HG02885 (cell line): ENCODE results near the gene SRMS.

Experiments used
- ATAC-seq: cut with Tn5 transposase; IDR thresholded peaks from one replicate; pipeline ENCODE4 v1.9.1; 2021; ENCODE audit warnings: mild to moderate bottlenecking; ENCODE audit not compliant: unreplicated experiment, poor library complexity

The SRMS gene

DNA sequence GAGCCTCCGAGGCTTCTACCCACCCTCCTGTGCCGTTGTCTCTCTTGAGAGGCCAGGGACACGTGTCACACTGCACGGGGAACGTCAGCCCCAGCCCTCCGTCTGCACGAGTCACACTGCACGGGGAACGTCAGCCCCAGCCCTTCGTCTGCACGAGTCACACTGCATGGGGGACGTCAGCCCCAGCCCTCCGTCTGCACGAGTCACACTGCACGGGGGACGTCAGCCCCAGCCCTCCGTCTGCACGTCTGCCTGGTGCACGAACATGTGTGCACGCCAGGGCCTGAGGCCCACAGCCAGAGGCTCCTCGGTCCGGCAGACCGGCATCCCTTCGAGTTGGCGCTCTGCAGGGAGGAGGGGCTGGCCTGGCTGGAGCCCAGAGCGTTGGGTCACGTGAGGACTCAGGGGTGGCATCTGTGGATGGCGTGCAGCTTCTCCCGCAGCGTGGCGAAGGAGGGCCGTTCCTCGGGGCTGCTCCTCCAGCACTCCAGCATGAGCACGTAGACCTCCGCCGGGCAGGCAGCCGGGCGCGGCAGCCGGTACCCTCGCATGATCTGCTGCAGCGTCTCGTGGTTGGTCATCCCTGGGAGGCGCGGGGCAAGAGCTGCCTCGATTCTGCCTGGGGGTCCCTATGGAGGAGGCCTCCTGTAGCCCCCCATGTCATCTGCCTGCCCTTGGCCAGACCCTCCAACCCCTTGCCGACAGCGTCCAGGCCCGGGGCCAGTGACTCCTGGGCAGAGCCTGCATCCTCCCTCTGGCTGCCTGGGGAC lies 6.9 kb downstream of the SRMS start:
- no peak for ATAC-seq

DNA sequence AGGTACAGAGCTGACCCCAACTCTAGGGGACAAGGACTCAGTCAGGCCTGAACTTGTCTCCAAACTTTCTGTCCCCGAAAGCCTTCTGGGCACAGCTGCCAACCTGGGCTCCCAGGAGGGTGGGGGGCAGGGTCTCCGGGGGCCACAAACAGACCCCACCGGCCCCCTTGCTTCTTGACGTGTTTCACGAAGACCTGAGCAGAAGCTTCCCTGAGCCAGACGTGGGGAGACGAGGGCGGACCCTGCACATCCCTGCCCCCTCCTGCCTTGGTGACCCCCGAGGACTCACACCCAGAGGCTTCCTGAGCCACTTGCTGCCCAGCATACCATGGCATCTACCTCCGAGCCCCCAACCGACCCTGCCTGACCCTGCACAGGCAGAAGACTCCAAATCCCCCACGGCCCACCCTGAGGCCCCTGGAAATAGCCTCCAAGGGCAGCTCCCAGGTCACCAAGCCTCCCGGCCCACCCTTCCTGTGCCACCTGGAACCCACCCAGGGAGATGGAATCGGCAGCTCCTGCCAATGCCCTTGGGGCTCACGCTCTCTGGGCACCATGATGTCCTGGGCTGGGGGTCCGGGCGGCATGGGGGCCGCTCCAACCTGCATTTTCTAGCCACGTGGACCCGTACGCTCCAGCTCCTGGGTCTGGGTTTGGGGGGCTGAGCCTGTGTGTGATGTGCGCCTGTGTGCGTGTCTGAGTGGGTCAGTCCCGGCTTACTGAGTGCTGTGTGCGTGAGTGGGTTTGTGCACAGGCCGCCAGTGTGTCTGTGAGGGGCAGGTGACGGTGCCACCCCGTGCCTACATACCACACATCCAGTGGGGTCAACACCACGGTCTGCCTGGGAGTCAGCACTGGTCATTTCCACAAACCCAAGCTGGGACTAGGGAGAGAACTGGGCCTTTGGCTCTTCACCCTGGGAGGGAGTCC lies 7.8 kb downstream of the SRMS start:
- ATAC-seq = no peak

DNA sequence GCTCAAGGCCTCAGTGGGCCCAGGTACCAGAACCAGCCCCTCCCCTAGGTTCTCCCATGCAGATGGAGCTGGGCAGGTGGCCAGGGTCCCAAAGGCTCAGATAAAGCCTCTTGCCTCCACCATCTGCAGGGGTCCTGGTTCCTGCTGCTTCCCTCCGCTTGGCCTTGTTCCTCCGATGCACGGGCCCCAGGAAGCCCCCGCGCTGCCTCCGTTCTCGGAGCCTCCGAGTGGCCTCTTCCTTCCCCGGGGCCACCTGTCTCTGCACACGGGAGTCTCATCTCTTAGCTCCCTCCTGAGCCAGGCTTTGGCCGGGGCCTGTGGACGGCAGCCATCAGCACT lies 8.5 kb downstream of the SRMS start:
- ATAC-seq = no peak

DNA sequence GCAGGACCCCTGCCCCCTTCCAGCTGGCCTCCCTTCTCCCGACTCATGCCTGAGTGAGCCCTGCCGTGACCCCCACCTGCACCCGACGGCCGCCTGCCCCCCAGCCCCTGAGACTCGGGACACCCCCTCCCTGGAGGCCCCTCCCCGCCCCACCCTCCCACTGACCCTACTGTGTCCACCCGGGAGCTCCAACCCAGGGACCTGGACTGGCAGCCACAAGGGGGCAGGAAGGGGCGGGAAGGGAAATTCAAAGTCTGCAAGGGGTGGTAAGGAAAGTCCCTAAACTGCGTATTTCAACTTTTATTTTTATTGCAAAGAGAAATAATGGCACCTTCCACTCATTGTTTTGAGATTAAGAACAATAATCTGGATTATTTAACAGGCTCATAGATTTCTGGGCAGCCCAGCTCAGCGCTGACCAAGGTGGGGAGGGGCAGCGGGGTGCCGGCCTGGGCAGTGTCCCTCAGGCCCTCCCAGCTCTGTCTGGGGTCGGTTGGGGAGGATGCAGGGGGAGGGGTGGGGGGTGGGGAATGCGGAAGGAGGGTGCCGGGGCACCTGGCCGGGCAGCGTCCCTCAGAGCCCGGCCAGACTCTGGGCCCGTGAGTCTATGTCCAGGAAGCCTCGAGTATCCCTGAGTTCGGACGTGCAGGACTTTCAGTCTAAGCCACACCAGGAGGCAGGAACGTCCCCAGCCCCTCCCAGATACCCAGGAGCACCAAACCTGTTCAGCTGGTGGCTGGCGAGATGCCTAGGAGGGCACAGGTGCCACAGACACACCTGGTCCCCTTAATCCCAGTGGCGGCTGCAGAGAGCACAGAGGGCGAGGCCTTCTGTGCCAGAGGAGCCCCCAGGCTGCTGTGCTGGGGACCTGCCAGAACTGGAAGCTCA lies 9.1 kb downstream of the SRMS start:
- ATAC-seq = no peak

DNA sequence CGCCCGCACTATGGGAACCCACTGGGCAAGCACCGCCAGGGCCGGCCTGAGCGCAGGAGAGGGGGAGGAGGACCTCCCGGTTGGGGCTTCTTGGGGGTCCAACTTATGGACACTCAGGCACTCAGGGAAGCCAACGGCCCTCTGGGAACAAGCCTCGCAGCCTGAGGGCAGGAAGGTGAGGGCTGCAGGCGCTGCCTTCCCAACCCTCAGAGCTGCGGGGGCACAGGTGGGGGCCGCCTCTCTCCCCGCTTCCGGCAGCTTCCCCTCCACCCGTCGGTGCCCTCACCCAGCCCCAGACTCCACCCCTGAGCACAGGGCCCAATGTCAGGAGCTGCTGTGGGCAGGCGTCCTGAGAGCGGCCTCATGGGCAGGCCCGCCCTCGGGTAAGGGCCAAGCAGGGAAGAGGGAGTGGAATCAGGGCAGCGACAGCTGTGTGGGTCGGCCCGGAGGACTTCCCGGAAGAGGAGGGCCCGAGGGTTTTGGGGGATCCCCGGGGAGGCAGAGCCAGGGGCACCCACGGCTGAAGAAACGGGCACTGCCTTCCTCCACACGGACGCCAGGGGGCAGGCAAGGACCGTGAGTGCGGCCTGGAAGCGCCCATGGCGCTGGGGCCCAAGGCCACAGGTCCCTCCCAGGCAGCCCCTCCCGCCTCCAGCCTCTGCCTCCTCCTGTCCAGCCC lies 9.9 kb downstream of the SRMS start:
- peak; percentile 87 for ATAC-seq

DNA sequence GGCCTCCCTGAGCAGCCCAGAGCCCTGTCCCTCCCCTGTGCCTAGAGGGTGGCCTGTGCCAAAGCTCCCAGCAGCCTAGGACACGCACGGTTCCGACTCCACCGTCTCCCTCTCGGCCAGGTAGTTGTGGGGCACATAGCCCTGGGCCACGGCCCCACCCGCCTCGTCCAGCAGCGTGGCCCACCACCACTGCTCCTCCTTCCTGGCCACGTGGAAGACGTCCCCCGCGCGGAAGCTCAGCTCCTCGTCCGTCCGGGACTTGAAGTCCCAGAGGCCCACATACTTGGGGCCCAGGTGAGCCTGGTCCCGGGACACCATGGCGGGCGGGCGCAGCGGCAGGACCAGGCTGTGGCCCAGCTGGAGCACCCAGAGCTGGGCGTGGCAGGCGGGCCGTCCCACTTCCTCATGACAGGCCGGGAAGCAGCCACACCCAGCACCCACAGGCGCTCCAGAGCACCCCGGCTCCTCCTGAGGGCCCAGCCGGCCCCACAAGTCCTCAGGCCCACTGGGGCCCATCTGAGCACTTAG lies 10.5 kb downstream of the SRMS start, which contains the start of gene PTK6:
TSS of gene PTK6 (minus strand) at position 380 of the 528 bp plus-strand sequence. CDS start at position 318, 62 bp downstream.
- ATAC-seq = peak; percentile 6

DNA sequence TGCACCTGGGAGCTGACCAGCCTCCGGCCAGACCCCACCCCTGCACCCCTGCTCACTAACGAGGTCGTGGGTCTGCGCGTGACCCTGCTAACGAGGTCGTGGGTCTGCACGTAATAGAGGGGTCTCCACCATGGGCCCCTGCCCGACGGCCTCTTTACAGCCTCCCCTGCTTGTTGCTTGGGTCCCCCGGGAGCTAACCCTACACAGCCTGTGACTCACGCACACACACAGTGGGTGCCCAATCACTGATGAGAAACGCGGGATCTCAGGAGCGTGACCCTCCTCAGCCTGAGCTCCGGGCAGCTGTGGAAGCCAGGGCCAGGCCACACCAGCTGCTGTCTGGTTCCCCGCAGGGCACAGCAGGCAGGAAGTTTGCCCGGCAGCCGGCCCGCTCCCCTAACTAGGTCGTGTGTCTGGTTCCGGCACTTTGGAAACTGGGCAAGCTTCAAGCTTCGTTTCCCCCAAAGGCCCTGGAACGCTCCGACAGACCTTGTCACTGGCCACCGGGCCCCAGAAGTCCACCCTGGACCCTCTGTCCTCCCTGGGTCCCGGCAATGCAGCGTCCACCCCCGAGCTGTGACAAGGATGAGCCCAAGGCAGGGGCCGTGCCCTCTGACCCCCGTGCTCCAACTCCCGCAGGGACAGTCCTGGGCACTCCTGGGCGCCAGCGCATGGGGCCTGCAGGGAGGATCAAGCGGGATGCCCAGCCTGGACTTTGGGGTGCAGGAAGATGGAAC lies 11.1 kb downstream of the SRMS start:
- ATAC-seq = no peak

DNA sequence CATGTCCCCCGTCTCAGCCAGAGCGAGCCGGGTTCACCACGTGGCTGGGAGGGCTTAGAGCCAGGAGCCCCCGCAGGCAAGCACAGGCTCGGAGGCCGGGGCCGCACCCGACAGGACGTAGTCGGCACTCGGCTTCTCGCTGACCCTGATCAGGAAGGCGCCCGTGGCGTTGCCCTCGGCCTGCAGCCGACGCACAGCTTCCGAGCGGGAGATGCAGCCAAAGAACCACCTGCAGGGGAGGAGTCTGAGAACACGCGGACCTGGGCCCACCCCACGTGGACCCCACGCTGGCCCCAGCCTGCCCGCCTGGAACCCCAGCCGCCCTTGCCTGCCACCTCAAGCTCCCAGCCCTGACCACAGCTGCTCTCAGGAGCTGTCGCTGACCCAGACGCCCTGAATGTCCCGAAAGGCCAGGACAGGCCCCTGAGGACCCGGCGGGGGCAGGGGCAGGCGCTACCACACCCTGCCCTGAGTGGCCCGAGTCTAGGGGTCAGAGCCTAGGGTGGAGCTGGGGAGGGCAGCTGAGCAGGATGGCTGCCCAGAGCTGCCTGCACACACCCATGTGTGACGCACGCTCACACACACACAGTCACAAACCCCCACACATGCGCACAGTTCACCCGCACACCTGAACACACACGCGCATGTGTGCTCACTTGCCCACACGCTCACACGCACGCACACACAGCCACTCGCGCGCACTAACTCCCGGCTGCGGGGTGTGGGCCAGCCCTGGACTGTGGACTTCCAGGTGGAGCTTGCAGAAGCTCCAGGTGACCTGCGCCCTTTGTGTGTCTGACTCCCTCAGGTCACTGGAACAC lies 12.5 kb downstream of the SRMS start:
- no peak for ATAC-seq

DNA sequence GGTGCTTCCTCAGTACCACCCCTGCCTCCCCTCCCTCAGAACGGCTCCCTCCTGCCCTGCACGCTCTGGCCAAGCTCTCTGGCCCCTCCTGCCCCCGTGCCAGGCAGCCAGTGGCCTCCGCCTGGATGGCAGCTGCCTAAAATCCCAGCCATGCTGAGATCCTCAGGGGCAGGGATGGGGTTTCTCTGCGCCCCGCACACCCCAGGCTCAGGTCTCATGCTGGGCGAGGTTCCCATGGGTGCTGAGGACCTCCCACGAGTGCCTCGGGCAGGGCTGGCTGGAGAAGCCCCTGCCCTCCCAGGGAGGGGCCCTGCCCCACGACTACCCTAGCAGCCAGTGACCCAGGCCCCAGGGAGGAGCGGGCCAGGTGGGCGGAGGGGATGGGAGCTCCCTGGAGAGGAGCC lies 13.1 kb downstream of the SRMS start:
- ATAC-seq = no peak

DNA sequence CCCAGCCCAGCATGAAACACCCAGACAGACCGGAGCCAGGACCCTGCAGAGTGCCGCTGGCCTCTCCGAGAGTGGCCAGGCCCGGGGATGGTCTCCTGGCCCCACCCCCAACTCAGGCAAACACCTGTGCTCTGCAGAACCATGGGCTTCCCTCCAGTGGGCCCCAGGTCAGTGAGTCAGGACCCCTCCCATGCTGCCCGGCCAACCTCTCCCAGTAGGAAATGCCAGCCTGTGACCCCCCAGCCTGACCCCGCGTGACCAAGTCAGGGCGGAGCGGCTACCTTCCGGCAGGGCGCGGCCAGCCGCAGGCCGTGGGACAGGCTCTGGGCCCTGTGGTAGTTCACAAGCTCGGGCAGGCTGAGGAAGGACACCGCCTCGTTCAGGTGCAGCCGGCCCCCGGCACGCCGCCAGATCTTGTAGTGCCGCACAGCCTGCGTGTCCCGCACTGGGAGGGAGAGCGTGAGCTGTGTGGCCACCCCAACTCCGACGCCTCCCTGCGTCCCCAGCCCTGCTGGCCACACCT lies 13.6 kb downstream of the SRMS start:
- no peak for ATAC-seq

DNA sequence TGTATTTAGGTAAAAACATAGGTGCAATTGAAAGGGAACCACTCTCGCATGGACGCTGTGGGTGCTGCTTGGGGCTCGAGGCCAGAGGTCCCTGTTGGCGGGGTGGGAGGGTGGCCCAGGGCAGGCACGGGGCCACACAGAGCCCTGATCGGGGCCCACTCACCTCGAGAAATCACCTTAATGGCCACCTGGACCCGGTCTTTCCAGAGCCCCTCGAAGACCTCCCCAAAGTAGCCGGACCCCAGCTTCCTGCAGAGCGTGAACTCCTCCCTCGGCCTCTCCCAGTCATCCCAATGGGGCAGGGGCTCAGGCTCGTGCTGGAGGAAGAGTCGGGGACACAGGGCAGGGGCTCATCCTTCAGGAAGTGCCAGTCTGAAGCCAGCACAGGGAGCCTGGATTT lies 14.2 kb downstream of the SRMS start:
- no peak for ATAC-seq

DNA sequence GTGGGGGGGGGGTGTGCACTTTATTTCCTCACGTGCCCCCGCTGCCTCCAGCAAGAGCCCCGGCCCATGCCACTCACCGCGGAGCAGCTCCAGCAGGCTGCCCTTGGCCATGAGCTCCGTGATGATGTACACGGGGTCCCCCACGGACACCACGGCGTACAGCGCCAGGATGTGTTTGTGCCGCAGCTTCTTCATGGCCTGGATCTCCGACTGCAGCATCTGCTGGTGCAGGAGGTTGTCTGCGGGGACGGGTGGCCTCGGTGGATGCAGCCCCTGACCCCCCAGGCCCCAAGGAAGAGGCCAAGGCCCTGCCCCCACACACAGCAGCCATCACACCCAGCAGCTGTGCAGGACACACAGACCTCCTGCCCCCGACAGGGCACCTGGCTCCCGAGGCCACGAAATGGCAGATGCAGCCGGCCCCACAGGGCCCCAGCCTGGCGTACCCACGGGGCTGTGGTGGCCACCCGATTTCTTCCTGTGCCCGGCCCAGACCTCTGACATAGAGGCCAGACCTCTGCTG lies 15.0 kb downstream of the SRMS start:
- no peak for ATAC-seq

DNA sequence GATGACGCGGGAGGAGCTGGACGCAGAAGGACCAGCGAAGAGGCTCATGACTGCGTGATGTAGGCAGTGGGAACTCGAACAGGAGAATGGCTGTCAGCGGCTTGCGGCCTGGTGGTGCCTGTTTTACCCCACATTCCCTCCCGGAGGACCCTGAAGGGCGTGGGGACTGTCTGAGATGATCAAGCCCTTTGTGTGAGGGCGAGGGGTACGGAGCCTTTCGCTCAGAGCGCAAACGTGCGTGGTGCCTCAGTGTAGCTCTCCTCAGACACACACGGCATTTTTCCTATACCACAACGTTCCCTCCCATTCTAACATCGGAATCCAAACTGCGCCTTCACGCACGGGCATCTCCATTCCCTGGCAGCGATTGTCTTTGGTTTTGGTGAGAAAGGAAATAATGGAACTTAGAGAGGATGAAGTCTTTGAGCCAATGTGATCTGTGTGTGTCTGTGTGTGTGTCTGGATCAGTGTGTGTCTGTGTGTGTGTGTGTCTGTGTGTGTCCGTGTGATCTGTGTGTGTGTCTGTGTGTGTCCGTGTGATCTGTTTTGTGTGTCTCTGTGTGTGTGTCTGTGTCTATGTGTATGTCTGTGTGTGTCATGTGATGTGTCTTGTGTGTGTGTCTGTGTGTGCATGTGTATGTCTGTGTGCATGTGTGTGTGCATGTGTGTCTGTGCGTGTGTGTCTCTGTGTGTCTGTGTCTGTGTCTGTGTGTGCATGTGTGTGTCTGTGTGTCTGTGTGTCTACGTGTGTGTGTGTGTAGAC lies 15.7 kb downstream of the SRMS start:
- no peak for ATAC-seq

DNA sequence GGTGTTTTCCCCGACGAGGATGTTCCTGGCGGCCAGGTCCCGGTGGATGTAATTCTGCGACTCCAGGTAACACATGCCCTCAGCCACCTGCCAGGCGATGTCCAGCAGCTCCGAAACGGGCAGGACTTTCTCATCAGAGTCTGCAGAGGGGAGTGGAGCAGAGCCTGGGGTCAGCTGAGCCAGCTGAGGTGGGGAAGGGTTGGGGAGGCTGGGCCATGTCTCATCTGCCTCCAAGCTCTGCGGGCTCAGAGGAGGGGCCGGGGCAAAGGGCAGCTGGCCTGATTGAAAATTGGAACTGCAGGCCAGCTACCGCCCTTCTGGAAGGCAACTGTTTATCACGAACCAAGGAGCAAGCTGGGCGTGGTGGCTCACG lies 16.8 kb downstream of the SRMS start:
- no peak for ATAC-seq

DNA sequence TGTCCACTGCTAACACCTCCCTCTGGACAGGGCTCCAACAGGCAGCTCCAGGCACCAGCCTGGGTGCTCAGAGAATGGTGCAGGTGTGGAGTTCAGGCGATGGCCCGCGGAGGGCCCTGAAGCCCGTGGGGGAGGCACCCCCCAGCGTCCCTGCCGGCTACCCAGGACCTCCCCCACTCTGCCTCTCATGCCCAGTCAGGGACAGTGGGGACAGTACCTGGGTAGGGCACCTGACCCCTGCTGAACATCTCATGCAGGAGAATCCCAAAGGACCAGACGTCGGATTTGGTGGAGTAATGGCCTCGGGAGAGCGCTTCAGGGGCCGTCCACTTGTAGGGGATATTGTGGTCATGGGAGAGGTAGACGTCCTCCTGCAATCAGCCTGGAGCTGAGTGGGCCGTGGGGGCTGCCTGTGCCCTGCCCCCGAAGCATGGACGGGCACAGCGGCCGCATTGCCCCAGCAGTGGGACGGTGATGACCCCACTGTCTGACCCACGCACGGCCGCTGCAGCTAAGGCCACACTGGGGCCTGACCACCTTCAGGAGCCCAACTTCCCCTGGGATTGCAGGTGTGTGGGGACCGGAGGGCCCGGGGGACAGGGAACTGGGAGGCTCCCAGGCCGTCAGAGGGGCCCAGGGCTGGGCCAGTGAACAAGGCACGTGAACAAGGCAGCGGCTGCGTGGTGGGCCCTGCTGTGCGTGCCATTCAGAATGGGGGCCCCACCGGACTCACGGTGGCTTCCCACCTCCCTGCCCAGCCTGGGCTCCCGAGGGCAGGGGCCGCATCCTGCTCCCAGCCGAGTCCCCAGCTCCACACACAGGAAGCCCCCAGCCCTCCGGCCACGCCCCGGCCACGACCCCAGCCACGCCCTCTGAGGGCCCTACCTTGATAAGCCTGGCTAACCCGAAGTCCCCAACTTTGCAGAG lies 17.4 kb downstream of the SRMS start:
- ATAC-seq = no peak
